HEK293T (cell line): ENCODE data around the gene CHAD.
"Not testable (repeated sequence)": the region's sequence is repeated elsewhere in the genome, so short reads cannot be mapped to it uniquely, and the experiment has no call there.

ENCODE experiments used
- CTCF ChIA-PET: fragments of 350-600 bp; formaldehyde crosslinking; extraction: SDS; loops from one replicate; lab custom pipeline; 2021; ENCODE audit warnings: antibody characterized with exemption, inconsistent platforms; lab: Yijun Ruan, JAX
- POLR2A ChIA-PET: fragments of 350-600 bp; formaldehyde crosslinking; extraction: SDS; loops from one replicate; lab custom pipeline; 2020; ENCODE audit warnings: antibody characterized with exemption, inconsistent platforms; lab: Yijun Ruan, JAX
- DNase-seq: peaks from one replicate; pipeline ENCODE4 v3.0.0; 2012; ENCODE audit warnings: mixed read lengths; ENCODE audit errors: extremely low spot score
- CTBP1 ChIP-seq: fragments of 450-650 bp; IDR thresholded peaks from 2 replicates; pipeline ENCODE4 v1.6.1; 2016; ENCODE audit warnings: borderline replicate concordance
- ELF4 ChIP-seq: fragments of 450-650 bp; IDR thresholded peaks from 2 replicates; pipeline ENCODE4 v1.6.1; 2017; ENCODE audit warnings: antibody characterized with exemption
- FOXM1 ChIP-seq: fragments of 450-650 bp; IDR thresholded peaks from 2 replicates; pipeline ENCODE4 v1.6.1; 2017; ENCODE audit warnings: mild to moderate bottlenecking, borderline replicate concordance
- HDGF ChIP-seq: fragments of 450-650 bp; IDR thresholded peaks from 2 replicates; pipeline ENCODE4 v1.6.1; 2017; ENCODE audit warnings: antibody characterized with exemption, borderline replicate concordance
- LEF1 ChIP-seq: fragments of 450-650 bp; IDR thresholded peaks from 2 replicates; pipeline ENCODE4 v1.6.1; 2017; ENCODE audit warnings: mild to moderate bottlenecking, borderline replicate concordance
- TARDBP ChIP-seq: fragments of 450-650 bp; IDR thresholded peaks from 2 replicates; pipeline ENCODE4 v1.6.1; 2016
- ZNF384 ChIP-seq: fragments of 450-650 bp; IDR thresholded peaks from 2 replicates; pipeline ENCODE4 v1.6.1; 2016

Gene CHAD

GRCh38 chr17:50420419-50421112, 48.1 kb downstream of the CHAD start:
- CTCF ChIA-PET, result interaction anchor here (0.8 to 1.7 kb wide), 2 partner anchors 58 to 60 kb away, joined by 4 to 5 read pairs; no protein-coding TSS in a partner anchor

GRCh38 chr17:50419577-50419976, 49.1 kb downstream of the CHAD start:
- CTCF ChIA-PET, POLR2A ChIA-PET: not testable (repeated sequence)

More at GRCh38 chr17:50420419-50421112, 48.1 kb downstream of the CHAD start:
- POLR2A ChIA-PET, result interaction anchor here (1.7 kb wide), 1 partner anchor 23 kb away, joined by 4 read pairs; the partner anchor contains the start of gene LRRC59
- no peak for DNase-seq
- no peak for TF ChIP-seq FOXM1
- TF ChIP-seq ELF4, result no peak
- no peak for TF ChIP-seq LEF1
- TF ChIP-seq HDGF, result no peak

GRCh38 chr17:50414808-50415207, 53.9 kb downstream of the CHAD start:
- TF ChIP-seq ELF4 (no peak), FOXM1 (no peak), ZNF384 (no peak), CTBP1 (no peak), TARDBP (no peak)
- POLR2A ChIA-PET, result no interaction called here
- no peak for DNase-seq
- CTCF ChIA-PET, result no interaction called here

More at GRCh38 chr17:50419577-50419976, 49.1 kb downstream of the CHAD start:
- DNase-seq, result not testable (repeated sequence)
